Stimulated activated naive B cell treated with anti-CD40 and anti-IgM and Interleukin-4, amounts not matched to agents 10 μg/mL and 1 μg/mL and 100 μg/mL, for 72 hours (primary cell): ENCODE measurements around the gene TMEM201.

Experiments
- ATAC-seq, 2 donors: fragments of 150-1000 bp; cut with Tn5 transposase; replicated peaks; 2 replicates each; pipeline ENCODE4 v1.10.0; 2021; ENCODE audit warnings: moderate library complexity in 1 of 2
- DNase-seq: peaks from one replicate; pipeline ENCODE4 v3.0.0; 2021
- H3K27ac Mint-ChIP-seq: one replicate; pipeline ENCODE4 v1.8.0; 2022; ENCODE audit warnings: mild to moderate bottlenecking, mixed read lengths
- H3K27me3 Mint-ChIP-seq, 2 donors: one replicate each; pipeline ENCODE4 v1.8.0; 2022; ENCODE audit warnings: mixed read lengths in 2 of 2
- H3K36me3 Mint-ChIP-seq, 2 donors: one replicate each; pipeline ENCODE4 v1.8.0; 2022; ENCODE audit warnings: mixed read lengths in 2 of 2, mild to moderate bottlenecking in 1 of 2
- H3K4me1 Mint-ChIP-seq, 2 donors: one replicate each; pipeline ENCODE4 v1.8.0; 2022; ENCODE audit warnings: mixed read lengths in 2 of 2, mild to moderate bottlenecking in 1 of 2
- H3K4me3 Mint-ChIP-seq, 2 donors: one replicate each; pipeline ENCODE4 v1.8.0; 2022; ENCODE audit warnings: mild to moderate bottlenecking in 2 of 2, mixed read lengths in 2 of 2, moderate library complexity in 1 of 2
- H3K9me3 Mint-ChIP-seq, 2 donors: one replicate each; pipeline ENCODE4 v1.8.0; 2022; ENCODE audit warnings: mixed read lengths in 2 of 2, mild to moderate bottlenecking in 1 of 2

Gene TMEM201

GRCh38 chr1:9599741-9600140 lies 11.0 kb downstream of the TMEM201 start:
- peaks cover 0 to 13% of the 10 kb centered on the region in 2 donors for H3K4me1 Mint-ChIP-seq
- ATAC-seq, result no peak
- no peak overlapping the region for H3K27ac Mint-ChIP-seq
- H3K4me3 Mint-ChIP-seq, result no peak overlapping the region
- H3K36me3 Mint-ChIP-seq, result peaks cover 36 to 44% of the 10 kb centered on the region in 2 donors
- no peak for DNase-seq
- H3K27me3 Mint-ChIP-seq, result no peaks in the 10 kb centered on the region
- H3K9me3 Mint-ChIP-seq, result no peaks in the 10 kb centered on the region

- Mint-ChIP-seq H3K9me3 (no peaks in the 10 kb centered on the region), H3K27ac (no peak overlapping the region), H3K4me1 (peaks cover 0 to 4% of the 10 kb centered on the region in 2 donors), H3K27me3 (no peaks in the 10 kb centered on the region), H3K36me3 (peaks cover 38 to 49% of the 10 kb centered on the region in 2 donors), H3K4me3 (no peak overlapping the region)
- ATAC-seq (no peak), DNase-seq (no peak)
Measured at GRCh38 chr1:9600861-9601834, 12.4 kb downstream of the TMEM201 start.

GRCh38 chr1:9601942-9602793 lies 13.5 kb downstream of the TMEM201 start:
- Mint-ChIP-seq H3K4me3 (no peak overlapping the region), H3K27me3 (no peaks in the 10 kb centered on the region), H3K9me3 (no peaks in the 10 kb centered on the region), H3K4me1 (no peaks in the 10 kb centered on the region), H3K27ac (no peak overlapping the region), H3K36me3 (peaks cover 38 to 44% of the 10 kb centered on the region in 2 donors)
- ATAC-seq (no peak), DNase-seq (no peak)

- no peaks in the 10 kb centered on the region for H3K4me1 Mint-ChIP-seq
- no peak for DNase-seq
Measured at GRCh38 chr1:9602794-9603167, 14.1 kb downstream of the TMEM201 start.

GRCh38 chr1:9603307-9603706 lies 14.6 kb downstream of the TMEM201 start:
- no peaks in the 10 kb centered on the region for H3K4me1 Mint-ChIP-seq
- no peak overlapping the region for H3K4me3 Mint-ChIP-seq
- no peak for DNase-seq

More at GRCh38 chr1:9602794-9603167, 14.1 kb downstream of the TMEM201 start:
- H3K27ac Mint-ChIP-seq, result peak overlapping the region; percentile 31
- no peaks in the 10 kb centered on the region for H3K27me3 Mint-ChIP-seq
- no peaks in the 10 kb centered on the region for H3K9me3 Mint-ChIP-seq
- no peak overlapping the region for H3K4me3 Mint-ChIP-seq
- peaks cover 37 to 44% of the 10 kb centered on the region in 2 donors for H3K36me3 Mint-ChIP-seq
- no peak for ATAC-seq

GRCh38 chr1:9603766-9604753 lies 15.3 kb downstream of the TMEM201 start:
- Mint-ChIP-seq H3K36me3 (peaks cover 36 to 42% of the 10 kb centered on the region in 2 donors), H3K9me3 (no peaks in the 10 kb centered on the region), H3K4me1 (no peaks in the 10 kb centered on the region), H3K27ac (no peak overlapping the region), H3K4me3 (no peak overlapping the region), H3K27me3 (no peaks in the 10 kb centered on the region)
- no peak for DNase-seq
- no peak for ATAC-seq

More at GRCh38 chr1:9603307-9603706, 14.6 kb downstream of the TMEM201 start:
- no peaks in the 10 kb centered on the region for H3K9me3 Mint-ChIP-seq
- no peak for ATAC-seq
- peaks cover 35 to 42% of the 10 kb centered on the region in 2 donors for H3K36me3 Mint-ChIP-seq
- H3K27me3 Mint-ChIP-seq, result no peaks in the 10 kb centered on the region
- H3K27ac Mint-ChIP-seq, result peak overlapping the region; percentile 31

- Mint-ChIP-seq H3K36me3 (peaks cover 34 to 41% of the 10 kb centered on the region in 2 donors), H3K27me3 (no peaks in the 10 kb centered on the region), H3K4me3 (no peak overlapping the region), H3K4me1 (no peaks in the 10 kb centered on the region), H3K27ac (peak overlapping the region; percentile 14), H3K9me3 (no peaks in the 10 kb centered on the region)
- no peak for ATAC-seq
- no peak for DNase-seq
Measured at GRCh38 chr1:9604836-9605235, 16.1 kb downstream of the TMEM201 start.

GRCh38 chr1:9605946-9606455 lies 17.3 kb downstream of the TMEM201 start:
- H3K9me3 Mint-ChIP-seq, result no peaks in the 10 kb centered on the region
- no peak for DNase-seq
- H3K4me1 Mint-ChIP-seq, result peaks cover 0 to 7% of the 10 kb centered on the region in 2 donors
- H3K27ac Mint-ChIP-seq, result no peak overlapping the region
- peaks cover 38 to 39% of the 10 kb centered on the region in 2 donors for H3K36me3 Mint-ChIP-seq
- no peak for ATAC-seq
- H3K4me3 Mint-ChIP-seq, result no peak overlapping the region
- no peaks in the 10 kb centered on the region for H3K27me3 Mint-ChIP-seq

GRCh38 chr1:9606458-9606857 lies 17.7 kb downstream of the TMEM201 start:
- ATAC-seq (no peak), DNase-seq (no peak)
- no peaks in the 10 kb centered on the region for H3K27me3 Mint-ChIP-seq
- no peak overlapping the region for H3K27ac Mint-ChIP-seq
- H3K9me3 Mint-ChIP-seq, result no peaks in the 10 kb centered on the region
- no peak overlapping the region for H3K4me3 Mint-ChIP-seq
- peaks cover 35 to 36% of the 10 kb centered on the region in 2 donors for H3K36me3 Mint-ChIP-seq
- peaks cover 0 to 7% of the 10 kb centered on the region in 2 donors for H3K4me1 Mint-ChIP-seq

- H3K27me3 Mint-ChIP-seq, result no peaks in the 10 kb centered on the region
- no peak for ATAC-seq
- DNase-seq, result no peak
- H3K4me1 Mint-ChIP-seq, result peaks cover 0 to 7% of the 10 kb centered on the region in 2 donors
- no peaks in the 10 kb centered on the region for H3K9me3 Mint-ChIP-seq
- no peak overlapping the region for H3K4me3 Mint-ChIP-seq
- peaks cover 34 to 36% of the 10 kb centered on the region in 2 donors for H3K36me3 Mint-ChIP-seq
- no peak overlapping the region for H3K27ac Mint-ChIP-seq
Measured at GRCh38 chr1:9606948-9607347, 18.2 kb downstream of the TMEM201 start.

- ATAC-seq (no peak), DNase-seq (no peak)
- Mint-ChIP-seq H3K36me3 (peaks cover 34 to 35% of the 10 kb centered on the region in 2 donors), H3K9me3 (no peaks in the 10 kb centered on the region), H3K4me3 (no peak overlapping the region), H3K4me1 (peaks cover 0 to 7% of the 10 kb centered on the region in 2 donors), H3K27ac (peak overlapping the region; percentile 80), H3K27me3 (no peaks in the 10 kb centered on the region)
Measured at GRCh38 chr1:9607352-9607751, 18.6 kb downstream of the TMEM201 start.

- ATAC-seq (no peak), DNase-seq (no peak)
- peaks cover 29 to 32% of the 10 kb centered on the region in 2 donors for H3K36me3 Mint-ChIP-seq
- no peak overlapping the region for H3K27ac Mint-ChIP-seq
- H3K9me3 Mint-ChIP-seq, result no peaks in the 10 kb centered on the region
- H3K4me3 Mint-ChIP-seq, result no peak overlapping the region
- no peaks in the 10 kb centered on the region for H3K27me3 Mint-ChIP-seq
- H3K4me1 Mint-ChIP-seq, result peaks cover 0 to 7% of the 10 kb centered on the region in 2 donors
Measured at GRCh38 chr1:9609998-9610397, 21.3 kb downstream of the TMEM201 start.

- no peak overlapping the region for H3K4me3 Mint-ChIP-seq
- no peak for ATAC-seq
- no peaks in the 10 kb centered on the region for H3K9me3 Mint-ChIP-seq
- DNase-seq, result no peak
- H3K36me3 Mint-ChIP-seq, result peaks cover 25 to 28% of the 10 kb centered on the region in 2 donors
- peak overlapping the region; percentile 62 for H3K27ac Mint-ChIP-seq
- no peaks in the 10 kb centered on the region for H3K27me3 Mint-ChIP-seq
- H3K4me1 Mint-ChIP-seq, result peaks cover 0 to 7% of the 10 kb centered on the region in 2 donors
Measured at GRCh38 chr1:9610548-9610947, 21.8 kb downstream of the TMEM201 start.
